Tibial nerve (tissue), 4 donors: ENCODE data around the gene RTP3. TPM values are rescaled to one million over a fixed set of nuclear protein-coding genes. Genes with fewer than 3 reads are reported as not detected.

ENCODE experiments used
- DNase-seq, 2 donors: peaks; one replicate each; pipeline ENCODE4 v3.0.0-alpha.2; 2019; ENCODE audit warnings: low spot score in 2 of 2
- H3K27ac ChIP-seq, 4 donors: fragments of 200-600 bp; sonication (generic) in 3 of 4; one replicate each; pipeline ENCODE4 v1.5.1; 2017 to 2019; ENCODE audit warnings: mild to moderate bottlenecking in 1 of 4
- H3K27me3 ChIP-seq, 2 donors: fragments of 200-600 bp; sonication (generic) in 1 of 2; one replicate each; pipeline versions ENCODE4 v1.5.1 to v1.6.0; 2017 to 2019
- H3K36me3 ChIP-seq, 3 donors: fragments of 200-600 bp; sonication (generic); one replicate each; pipeline ENCODE4 v1.5.1; 2018 to 2019
- H3K4me1 ChIP-seq, 4 donors: fragments of 200-600 bp; sonication (generic) in 3 of 4; one replicate each; pipeline ENCODE4 v1.5.1; 2017 to 2019
- H3K4me3 ChIP-seq, 4 donors: fragments of 200-600 bp; sonication (generic) in 3 of 4; one replicate each; pipeline ENCODE4 v1.5.1; 2017 to 2019; ENCODE audit warnings: mild to moderate bottlenecking in 1 of 4, moderate library complexity in 1 of 4
- H3K9me3 ChIP-seq, 4 donors: fragments of 200-600 bp; sonication (generic) in 3 of 4; one replicate each; pipeline ENCODE4 v1.5.1; 2017 to 2019
- EP300 ChIP-seq, 2 donors: sonication (generic); formaldehyde crosslinking; IDR thresholded peaks; one replicate each; pipeline ENCODE4 v1.6.1; 2017; ENCODE audit warnings: antibody characterized with exemption in 2 of 2, mild to moderate bottlenecking in 1 of 2
- POLR2A ChIP-seq, 2 donors: fragments of 450-650 bp; IDR thresholded peaks; one replicate each; pipeline ENCODE4 v1.6.1; 2017; ENCODE audit warnings: antibody characterized with exemption in 2 of 2, mild to moderate bottlenecking in 2 of 2, moderate library complexity in 2 of 2
- WGBS, 2 donors: methylation state at CpG; one replicate each; pipeline ENCODE4 v1.1.5; 2018; 5-methylcytosine and 5-hydroxymethylcytosine counted together
- total RNA-seq, 4 donors: library from RNA; depleted of rRNA; stranded (reverse); fragments of >200 nt; gene quantifications; one replicate each; pipeline ENCODE4 v1.1.0, GENCODE V29; 2016
- TF ChIP-seq, protein P1 (sequence below), 5 experiments: fragments of 200-600 bp in 3 of 5; fragments of 450-650 bp in 2 of 5; sonication (generic) in 3 of 5; IDR thresholded peaks; one replicate each; pipeline ENCODE4 v1.5.1; 2016 to 2019; ENCODE audit warnings: antibody characterized with exemption in 5 of 5, mild to moderate bottlenecking in 3 of 5, moderate library complexity in 2 of 5

RTP3 gene
- total RNA-seq, 4 donors from 2014 or later: not detected

DNA sequence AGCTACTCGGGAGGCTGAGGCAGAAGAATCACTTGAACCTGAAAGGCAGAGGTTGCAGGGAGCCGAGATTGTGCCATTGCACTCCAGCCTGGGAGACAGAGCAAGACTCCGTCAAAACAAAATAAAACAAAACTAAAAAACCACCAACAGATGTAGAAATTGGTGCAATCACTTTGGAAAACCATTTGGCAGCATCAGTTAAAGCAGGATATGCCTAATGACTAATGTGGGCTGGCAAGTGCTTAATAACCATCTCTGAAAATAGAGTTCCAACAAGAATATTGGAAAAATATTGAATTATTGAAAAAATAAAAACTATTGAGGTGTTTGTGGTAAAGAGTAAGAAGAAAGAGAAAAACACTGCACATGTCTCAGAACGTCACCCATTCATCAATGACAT, 16.1 kb upstream of the RTP3 start:
- no peak for DNase-seq
- Histone ChIP-seq H3K9me3 (no peaks in the 10 kb centered on the region), H3K4me1 (no peaks in the 10 kb centered on the region), H3K27me3 (peaks cover 0 to 5% of the 10 kb centered on the region in 2 donors), H3K27ac (no peak overlapping the region), H3K4me3 (no peak overlapping the region), H3K36me3 (no peaks in the 10 kb centered on the region)
- TF ChIP-seq EP300 (IDR thresholded peaks at IDR 0.05): no peak
- TF ChIP-seq, protein P1, sequence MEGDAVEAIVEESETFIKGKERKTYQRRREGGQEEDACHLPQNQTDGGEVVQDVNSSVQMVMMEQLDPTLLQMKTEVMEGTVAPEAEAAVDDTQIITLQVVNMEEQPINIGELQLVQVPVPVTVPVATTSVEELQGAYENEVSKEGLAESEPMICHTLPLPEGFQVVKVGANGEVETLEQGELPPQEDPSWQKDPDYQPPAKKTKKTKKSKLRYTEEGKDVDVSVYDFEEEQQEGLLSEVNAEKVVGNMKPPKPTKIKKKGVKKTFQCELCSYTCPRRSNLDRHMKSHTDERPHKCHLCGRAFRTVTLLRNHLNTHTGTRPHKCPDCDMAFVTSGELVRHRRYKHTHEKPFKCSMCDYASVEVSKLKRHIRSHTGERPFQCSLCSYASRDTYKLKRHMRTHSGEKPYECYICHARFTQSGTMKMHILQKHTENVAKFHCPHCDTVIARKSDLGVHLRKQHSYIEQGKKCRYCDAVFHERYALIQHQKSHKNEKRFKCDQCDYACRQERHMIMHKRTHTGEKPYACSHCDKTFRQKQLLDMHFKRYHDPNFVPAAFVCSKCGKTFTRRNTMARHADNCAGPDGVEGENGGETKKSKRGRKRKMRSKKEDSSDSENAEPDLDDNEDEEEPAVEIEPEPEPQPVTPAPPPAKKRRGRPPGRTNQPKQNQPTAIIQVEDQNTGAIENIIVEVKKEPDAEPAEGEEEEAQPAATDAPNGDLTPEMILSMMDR (IDR thresholded peaks at IDR 0.05): no peak
- no peak for TF ChIP-seq POLR2A (IDR thresholded peaks at IDR 0.05)
- WGBS, 2 donors: 85 to 90% methylated on average over 4 of the region's 4 CpGs

DNA sequence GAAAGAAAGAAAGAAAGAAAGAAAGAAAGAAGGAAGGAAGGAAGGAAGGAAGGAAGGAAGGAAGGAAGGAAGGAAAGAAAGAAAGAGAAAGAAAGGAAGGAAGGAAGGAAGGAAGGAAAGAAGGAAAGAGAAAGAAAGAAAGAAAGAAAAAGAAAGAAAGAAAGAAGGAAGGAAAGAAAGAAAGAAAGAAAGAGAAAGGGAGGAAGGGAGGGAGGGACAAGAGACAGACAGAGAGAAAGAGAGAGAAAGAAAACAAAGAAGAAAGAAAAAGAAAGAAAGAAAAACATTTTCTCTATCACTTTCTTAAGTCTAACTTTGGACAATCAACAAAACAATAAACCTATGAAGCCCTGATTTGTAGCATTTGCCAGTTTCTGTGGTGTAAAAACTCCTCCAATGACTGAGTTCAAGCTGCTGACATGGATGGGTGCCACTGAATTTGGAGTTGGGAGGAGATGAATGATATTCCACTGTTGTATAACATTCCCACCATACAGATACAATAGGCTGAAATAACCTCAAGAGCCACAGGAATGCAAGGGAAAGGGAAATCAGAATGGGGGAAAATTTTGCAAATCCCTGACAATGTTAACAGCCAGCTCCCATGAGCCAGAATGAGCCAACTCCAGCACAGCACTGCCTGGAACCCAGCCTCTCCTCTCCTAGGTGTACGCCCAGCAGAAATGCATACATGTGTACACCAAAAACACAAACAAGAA, 15.0 kb upstream of the RTP3 start:
- peaks cover 0 to 2% of the 10 kb centered on the region in 2 donors for H3K27me3 ChIP-seq
- H3K9me3 ChIP-seq: no peaks in the 10 kb centered on the region
- no peak overlapping the region for H3K4me3 ChIP-seq
- no peak for TF ChIP-seq EP300 (IDR thresholded peaks at IDR 0.05)
- TF ChIP-seq, protein P1 (IDR thresholded peaks at IDR 0.05): no peak
- no peak for TF ChIP-seq POLR2A (IDR thresholded peaks at IDR 0.05)
- no peaks in the 10 kb centered on the region for H3K4me1 ChIP-seq
- no peak for DNase-seq
- 71 to 89% methylated on average over 1 of the region's 1 CpG for WGBS, 2 donors
- no peaks in the 10 kb centered on the region for H3K36me3 ChIP-seq
- no peak overlapping the region for H3K27ac ChIP-seq

DNA sequence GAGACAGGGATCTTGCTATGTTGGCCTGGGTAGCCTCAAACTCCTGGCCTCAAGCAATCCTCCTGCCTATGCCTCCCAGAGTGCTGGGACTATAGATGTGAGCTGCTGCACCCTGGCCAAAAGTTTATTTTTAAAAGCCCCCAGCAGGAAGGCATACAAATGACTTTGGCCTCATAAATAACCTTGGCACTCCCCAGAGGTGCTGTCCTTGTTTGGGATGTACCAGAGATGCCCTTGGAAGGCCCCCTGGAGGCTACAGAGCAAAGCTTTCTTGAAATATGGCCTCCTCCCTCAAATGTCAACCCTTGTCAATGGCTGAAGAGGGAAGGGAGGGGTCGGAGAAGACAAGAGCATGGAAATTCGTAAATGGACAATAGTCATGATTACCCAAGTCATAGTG, 14.0 kb upstream of the RTP3 start:
- Histone ChIP-seq H3K9me3 (no peaks in the 10 kb centered on the region), H3K36me3 (no peaks in the 10 kb centered on the region), H3K4me3 (no peak overlapping the region), H3K27me3 (peaks cover 0 to 4% of the 10 kb centered on the region in 2 donors), H3K4me1 (peaks cover 0 to 3% (median 1%) of the 10 kb centered on the region in 4 donors), H3K27ac (no peak overlapping the region)
- WGBS, 2 donors: 88 to 89% methylated on average over 2 of the region's 2 CpGs
- no peak for DNase-seq
- TF ChIP-seq, protein P1 (IDR thresholded peaks at IDR 0.05): no peak
- no peak for TF ChIP-seq EP300 (IDR thresholded peaks at IDR 0.05)
- TF ChIP-seq POLR2A (IDR thresholded peaks at IDR 0.05): no peak

DNA sequence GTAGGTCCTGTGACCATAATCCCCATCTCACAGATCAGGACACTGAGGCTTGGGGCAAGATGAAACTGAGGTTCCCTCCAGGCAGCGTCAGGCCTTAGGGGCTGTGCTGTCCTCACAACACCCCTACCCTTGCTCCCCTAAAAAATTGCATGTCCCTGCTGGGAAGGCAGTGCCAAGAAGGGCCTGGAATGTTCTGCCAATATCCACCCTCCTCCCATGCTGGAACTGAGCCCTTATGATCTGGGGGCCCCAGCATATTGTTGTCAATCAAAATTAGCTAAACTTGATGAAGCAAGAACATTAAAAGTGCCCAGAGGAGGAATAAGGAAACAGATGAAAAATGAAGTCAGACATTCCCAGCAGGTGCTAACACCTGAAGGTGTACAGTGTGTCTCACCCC, 13.4 kb upstream of the RTP3 start:
- no peak overlapping the region for H3K27ac ChIP-seq
- TF ChIP-seq POLR2A (IDR thresholded peaks at IDR 0.05) (no peak), EP300 (IDR thresholded peaks at IDR 0.05) (no peak)
- TF ChIP-seq, protein P1 (IDR thresholded peaks at IDR 0.05): no peak
- peaks cover 0 to 6% (median 5%) of the 10 kb centered on the region in 4 donors for H3K4me1 ChIP-seq
- H3K27me3 ChIP-seq: peaks cover 0 to 4% of the 10 kb centered on the region in 2 donors
- no peaks in the 10 kb centered on the region for H3K9me3 ChIP-seq
- no peak for DNase-seq
- no peaks in the 10 kb centered on the region for H3K36me3 ChIP-seq
- 91 to 100% methylated on average over 1 of the region's 1 CpG for WGBS, 2 donors
- H3K4me3 ChIP-seq: no peak overlapping the region

DNA sequence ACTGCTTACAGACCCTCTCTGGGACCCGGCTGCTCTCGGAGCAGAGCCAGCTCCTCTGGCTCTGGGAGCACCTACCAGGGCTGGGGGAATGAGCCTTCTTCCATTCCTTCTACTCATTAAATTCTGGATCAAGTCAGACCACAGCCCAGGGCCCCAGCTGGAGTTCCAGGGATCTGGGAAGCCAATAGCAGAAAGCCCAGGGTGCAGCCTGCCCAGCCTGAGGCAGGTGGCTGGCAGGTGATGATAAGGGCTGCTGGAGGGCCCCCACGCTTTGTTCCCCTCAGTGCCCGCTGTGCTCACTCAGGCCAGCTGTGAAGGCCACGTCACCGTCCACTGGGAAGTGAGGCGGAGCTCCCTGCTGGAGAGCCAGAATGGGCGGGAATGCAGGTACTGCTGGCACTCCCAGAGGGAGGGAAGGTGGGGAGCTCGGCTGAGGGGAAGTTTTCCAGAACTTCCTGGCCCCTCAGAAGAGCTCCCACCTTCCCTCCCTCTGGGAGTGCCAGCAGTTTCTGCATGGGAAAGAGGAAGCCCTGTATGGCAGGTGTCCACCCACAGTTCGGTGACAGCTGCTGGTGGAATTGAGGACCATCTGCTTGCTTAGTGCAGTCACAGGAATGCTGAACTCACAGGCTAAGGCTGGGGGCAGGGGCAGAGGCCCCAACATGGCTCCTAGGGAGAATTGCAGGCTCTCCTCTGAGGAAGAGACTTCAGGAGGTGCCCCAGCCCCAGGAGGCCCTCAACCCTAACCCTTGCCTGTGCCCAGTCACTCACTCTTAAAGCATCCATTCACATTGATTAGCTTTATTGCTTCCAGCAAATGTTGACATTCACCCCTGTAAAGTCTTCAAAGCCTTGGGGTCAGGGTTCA, 12.6 kb upstream of the RTP3 start:
- WGBS, 2 donors: 57 to 72% methylated on average over 8 to 10 of the region's 10 CpGs
- no peak for TF ChIP-seq POLR2A (IDR thresholded peaks at IDR 0.05)
- TF ChIP-seq, protein P1 (IDR thresholded peaks at IDR 0.05): no peak
- TF ChIP-seq EP300 (IDR thresholded peaks at IDR 0.05): no peak
- DNase-seq: no peak

More for the DNA sequence above, 12.6 kb upstream of the RTP3 start:
- H3K36me3 ChIP-seq: no peaks in the 10 kb centered on the region
- H3K27ac ChIP-seq: no peak overlapping the region
- H3K4me1 ChIP-seq: peaks cover 0 to 6% (median 5%) of the 10 kb centered on the region in 4 donors
- H3K27me3 ChIP-seq: peaks cover 0 to 4% of the 10 kb centered on the region in 2 donors
- no peaks in the 10 kb centered on the region for H3K9me3 ChIP-seq
- no peak overlapping the region for H3K4me3 ChIP-seq
